OCI-LY1 (cell line): ENCODE results near the gene EPHA2.

Source experiments
- CTCF ChIP-seq: fragments of 200-600 bp; sonication (generic), shearing (Covaris generic); IDR thresholded peaks from 2 replicates; pipeline ENCODE4 v1.5.1; 2017; ENCODE audit warnings: mild to moderate bottlenecking, antibody characterized with exemption, low read length, moderate library complexity, mixed read lengths
- EZH2 ChIP-seq: fragments of 200-600 bp; sonication (generic), shearing (Covaris generic); IDR thresholded peaks from 2 replicates; pipeline ENCODE4 v1.8.0; 2017; ENCODE audit warnings: borderline replicate concordance, mixed run types, mild to moderate bottlenecking, antibody characterized with exemption, low read length, moderate library complexity, mixed read lengths

GRCh38 chr1:16120940-16121410 is 34.9 kb downstream of the EPHA2 start:
- TF ChIP-seq CTCF, result no peak
- no peak for TF ChIP-seq EZH2
